GM12801 (cell line): Measurements from ENCODE around the gene ING3.

Experiments used
- TF ChIP-seq, protein P1 (sequence below): IDR thresholded peaks from one replicate; pipeline ENCODE4 v1.5.1; 2011; ENCODE audit warnings: control low read depth; ENCODE audit not compliant: insufficient read length; ENCODE audit errors: extremely low read depth

Gene ING3

DNA sequence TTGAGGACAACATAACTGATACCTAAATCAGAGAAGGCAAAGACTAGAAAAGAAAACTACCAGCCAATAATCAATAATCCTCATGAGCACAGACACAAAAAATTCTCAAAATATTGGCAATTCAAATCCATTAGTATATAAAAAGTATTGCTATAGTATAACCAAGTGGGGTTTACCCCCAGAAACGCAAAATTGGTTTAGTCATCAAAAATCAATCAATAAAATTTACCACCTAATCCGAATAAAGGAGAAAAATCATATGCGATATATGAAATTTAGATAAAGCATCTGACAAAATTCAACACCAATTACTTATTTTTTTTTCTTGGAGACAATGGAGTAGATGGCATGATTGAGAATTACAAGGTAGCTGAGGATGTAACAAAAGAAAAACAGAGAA, 11.2 kb upstream of the ING3 start:
- TF ChIP-seq, protein P1, sequence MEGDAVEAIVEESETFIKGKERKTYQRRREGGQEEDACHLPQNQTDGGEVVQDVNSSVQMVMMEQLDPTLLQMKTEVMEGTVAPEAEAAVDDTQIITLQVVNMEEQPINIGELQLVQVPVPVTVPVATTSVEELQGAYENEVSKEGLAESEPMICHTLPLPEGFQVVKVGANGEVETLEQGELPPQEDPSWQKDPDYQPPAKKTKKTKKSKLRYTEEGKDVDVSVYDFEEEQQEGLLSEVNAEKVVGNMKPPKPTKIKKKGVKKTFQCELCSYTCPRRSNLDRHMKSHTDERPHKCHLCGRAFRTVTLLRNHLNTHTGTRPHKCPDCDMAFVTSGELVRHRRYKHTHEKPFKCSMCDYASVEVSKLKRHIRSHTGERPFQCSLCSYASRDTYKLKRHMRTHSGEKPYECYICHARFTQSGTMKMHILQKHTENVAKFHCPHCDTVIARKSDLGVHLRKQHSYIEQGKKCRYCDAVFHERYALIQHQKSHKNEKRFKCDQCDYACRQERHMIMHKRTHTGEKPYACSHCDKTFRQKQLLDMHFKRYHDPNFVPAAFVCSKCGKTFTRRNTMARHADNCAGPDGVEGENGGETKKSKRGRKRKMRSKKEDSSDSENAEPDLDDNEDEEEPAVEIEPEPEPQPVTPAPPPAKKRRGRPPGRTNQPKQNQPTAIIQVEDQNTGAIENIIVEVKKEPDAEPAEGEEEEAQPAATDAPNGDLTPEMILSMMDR, result no peak

DNA sequence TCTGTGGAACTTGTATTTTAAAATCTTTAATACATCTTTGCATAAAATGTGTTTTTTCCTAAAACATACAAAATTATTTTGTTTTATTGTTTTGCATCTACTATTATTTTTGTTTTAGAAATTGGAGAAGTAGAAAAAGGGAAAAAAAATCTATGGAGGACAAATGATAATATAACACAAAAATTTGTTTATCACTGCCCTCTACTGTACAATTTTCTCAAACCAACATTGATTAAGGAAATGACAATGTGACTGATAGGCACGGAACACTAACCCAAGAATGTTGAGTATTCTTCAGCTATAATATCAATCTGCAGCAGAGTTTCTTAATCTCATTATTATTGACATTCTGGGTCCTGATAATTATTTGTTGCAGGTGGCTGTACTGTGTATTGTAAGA, 9.5 kb upstream of the ING3 start:
- TF ChIP-seq, protein P1, result no peak

DNA sequence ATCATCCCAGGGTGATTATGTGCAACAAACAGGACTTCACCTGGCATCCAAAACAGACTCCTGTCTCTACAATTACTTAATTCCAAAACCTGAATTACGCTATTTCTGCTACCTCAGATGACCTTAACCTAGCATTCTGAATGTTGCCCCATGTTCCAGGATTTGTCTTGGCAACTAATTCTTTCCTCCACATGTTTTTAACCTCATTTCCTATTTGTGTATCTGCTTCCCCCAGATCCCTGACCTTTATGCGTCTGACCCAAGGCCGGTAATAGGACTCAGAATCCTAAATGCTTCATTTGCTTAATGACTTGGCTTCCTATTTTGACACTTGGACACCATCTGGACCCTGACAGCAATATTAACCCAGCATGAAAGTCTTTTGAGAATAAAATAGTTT, 8.7 kb upstream of the ING3 start:
- TF ChIP-seq, protein P1, result no peak

DNA sequence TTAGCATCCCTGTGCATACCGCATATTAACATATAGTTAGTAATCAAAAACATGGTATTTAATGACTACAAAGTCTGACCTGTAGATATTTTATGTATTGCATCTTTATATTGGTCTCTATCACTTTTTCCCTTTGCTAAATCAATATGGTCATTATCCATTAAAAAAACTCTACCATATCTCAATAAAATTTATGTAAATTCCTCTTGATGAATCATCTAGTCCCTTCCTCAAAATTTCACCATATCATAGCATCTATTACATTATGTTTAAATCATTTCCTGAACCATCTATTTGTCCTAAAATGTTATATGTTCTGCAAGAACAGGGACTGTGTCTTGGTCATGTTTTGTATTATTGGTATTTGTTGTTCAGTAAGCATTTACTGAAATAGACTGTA, 7.7 kb upstream of the ING3 start:
- TF ChIP-seq, protein P1, result no peak

DNA sequence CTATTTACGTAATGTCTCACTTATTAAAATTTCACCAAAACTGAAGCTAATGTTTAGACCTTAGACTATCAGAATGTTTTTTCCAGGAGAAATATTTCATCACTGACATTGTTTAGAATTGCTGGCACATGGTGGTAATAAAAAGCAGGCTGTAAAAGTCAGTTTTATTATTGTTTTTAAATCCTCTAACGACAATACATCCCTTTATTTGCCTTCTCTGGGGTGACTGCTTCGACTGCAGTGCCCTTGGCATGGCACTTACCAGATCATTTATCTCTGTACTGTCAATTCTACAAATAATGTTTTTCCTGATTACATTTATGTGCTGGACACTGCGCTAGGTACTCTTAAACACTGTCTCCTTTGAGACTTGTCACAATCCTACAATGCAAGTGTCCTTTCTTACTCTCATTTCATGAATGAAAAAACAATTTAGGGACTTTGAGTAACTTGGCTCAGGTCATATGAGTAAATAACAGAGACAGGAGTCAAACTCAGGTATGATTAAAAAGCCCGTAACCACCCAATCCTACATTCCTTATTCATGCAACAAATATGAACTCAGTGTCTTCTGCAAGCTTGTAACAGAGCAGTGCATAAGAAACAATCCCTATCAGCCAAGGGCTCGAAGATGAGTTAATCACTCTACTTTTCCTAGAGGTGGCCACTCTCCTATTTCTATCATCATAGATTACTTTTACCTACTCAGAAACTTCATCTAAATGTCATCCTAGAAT, 5.6 kb upstream of the ING3 start:
- TF ChIP-seq, protein P1, result no peak

DNA sequence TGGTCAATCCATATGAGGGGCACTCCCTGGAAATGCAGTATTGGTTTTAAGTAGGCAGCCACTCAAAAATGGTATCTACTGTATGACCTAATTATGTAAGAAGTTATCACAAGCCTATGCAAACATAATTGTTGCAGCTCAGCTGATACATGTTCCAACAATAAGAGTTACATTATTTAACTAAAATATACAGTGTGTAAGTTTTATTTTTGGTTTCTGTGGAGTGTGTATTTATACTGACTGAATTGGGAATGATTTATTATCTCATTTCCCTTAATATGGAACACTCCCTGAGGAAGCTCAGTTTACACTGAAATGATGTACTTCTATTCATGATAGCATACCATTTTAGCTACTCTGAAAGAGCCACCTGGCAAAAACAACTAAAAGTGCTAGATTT, 2.6 kb upstream of the ING3 start:
- TF ChIP-seq, protein P1, result no peak

DNA sequence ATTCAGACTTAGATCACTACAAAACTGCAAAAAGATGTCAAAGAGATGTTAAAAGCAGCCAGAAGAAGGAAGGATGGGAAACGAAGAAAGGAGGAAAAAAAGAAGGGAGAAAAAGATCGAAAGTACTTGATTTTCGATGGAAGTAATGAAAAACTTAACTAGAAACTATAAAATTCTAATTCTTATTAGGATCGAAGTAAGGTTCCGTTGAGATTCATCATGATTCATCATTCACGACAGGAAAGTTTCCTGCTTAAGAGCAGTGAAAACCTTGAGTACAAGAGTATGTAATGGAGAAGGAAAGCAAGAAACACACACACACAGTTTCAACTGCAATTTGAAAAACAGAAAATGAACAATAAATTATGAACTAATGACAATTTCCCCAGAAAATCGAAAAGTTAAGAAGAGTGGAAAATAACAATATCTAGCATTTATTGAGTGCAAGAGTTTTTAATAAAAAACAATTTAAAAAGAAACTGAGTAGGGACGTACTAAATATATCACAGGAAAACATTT, 1.1 kb upstream of the ING3 start:
- TF ChIP-seq, protein P1, result no peak
